Large intestine (tissue), 3 donors: Measurements from ENCODE around the gene ACTR6. TPM values are rescaled to one million over a fixed set of nuclear protein-coding genes. Genes with fewer than 3 reads are reported as not detected.
A peak's percentile ranks its signal among the peaks of the same experiment; 100 is the strongest.

Source experiments
- DNase-seq, 2 donors: peaks; one replicate each; pipeline versions ENCODE4 v3.0.0 to v3.0.0-alpha.2; 2013
- H3K27ac ChIP-seq: one replicate; pipeline ENCODE4 v1.5.1; 2013; ENCODE audit warnings: low read length
- H3K27me3 ChIP-seq: 2 replicates; pipeline ENCODE4 v1.6.1; 2013; ENCODE audit warnings: low read length; ENCODE audit not compliant: control insufficient read depth, insufficient read depth
- H3K36me3 ChIP-seq: 2 replicates; pipeline ENCODE4 v1.6.1; 2013; ENCODE audit warnings: low read length; ENCODE audit not compliant: control insufficient read depth, insufficient read depth
- H3K4me1 ChIP-seq: one replicate; pipeline ENCODE4 v1.6.1; 2013; ENCODE audit warnings: low read length; ENCODE audit not compliant: control insufficient read depth, insufficient read depth
- H3K4me3 ChIP-seq: one replicate; pipeline ENCODE4 v1.5.1; 2013; ENCODE audit warnings: low read length
- H3K9me3 ChIP-seq: one replicate; pipeline ENCODE4 v1.6.1; 2013; ENCODE audit warnings: mild to moderate bottlenecking, low read depth, low read length, moderate library complexity; ENCODE audit not compliant: control insufficient read depth
- WGBS: methylation state at CpG from one replicate; pipeline ENCODE4 v1.1.5; 2013; ENCODE audit warnings: low lambda C conversion rate; ENCODE audit not compliant: insufficient coverage; 5-methylcytosine and 5-hydroxymethylcytosine counted together
- polyA plus RNA-seq: library from polyadenylated mRNA; unstranded; fragments of 120-200 nt; gene quantifications from one replicate; pipeline ENCODE4 v1.2.1, GENCODE V29; 2013

Gene ACTR6
- polyA plus RNA-seq, 1 donor = 27.9 TPM

DNA sequence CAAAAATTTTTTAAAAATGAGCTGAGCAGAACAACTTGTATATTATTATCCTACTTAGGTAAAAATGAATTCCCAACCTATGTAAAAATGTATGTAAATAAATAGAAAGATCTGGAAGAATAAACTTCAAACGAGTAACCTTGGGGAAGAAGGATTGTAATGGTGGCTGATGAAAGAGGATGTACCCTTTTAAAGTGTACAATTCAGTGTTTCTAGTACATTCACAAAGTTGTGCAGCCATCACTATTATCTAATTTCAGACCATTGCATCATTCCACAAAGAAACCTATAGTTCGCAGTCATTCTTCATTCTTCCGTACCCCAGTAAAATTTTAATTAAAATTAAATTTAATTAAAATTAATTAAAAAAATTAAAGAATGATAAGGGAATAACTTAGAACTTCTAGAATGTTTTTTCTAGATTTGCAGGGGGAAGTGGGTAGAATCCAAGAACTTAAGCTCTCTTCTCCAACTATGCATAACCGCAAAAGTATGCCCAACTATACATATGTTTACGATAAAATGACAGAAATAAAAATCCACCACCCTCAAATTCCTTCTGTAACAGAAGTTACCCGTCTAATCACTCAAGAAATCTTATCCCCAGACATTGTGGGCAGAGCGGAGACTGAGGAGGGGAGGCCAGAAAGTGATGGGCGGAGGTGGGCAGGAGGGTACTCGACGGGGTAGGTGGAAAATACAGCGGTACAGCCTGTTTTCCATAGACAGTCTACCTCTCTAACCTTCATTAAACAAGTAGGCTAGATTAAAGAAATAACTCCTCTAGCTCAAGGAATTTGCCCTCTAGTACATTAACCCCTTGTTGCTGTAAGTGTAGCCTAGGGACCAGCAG lies 65.3 kb downstream of the ACTR6 start:
- WGBS = 100% methylated on average over 3 of the region's 11 CpGs
- Histone ChIP-seq H3K4me3 (peak overlapping the region; percentile 88), H3K36me3 (no peaks in the 10 kb centered on the region), H3K27me3 (no peaks in the 10 kb centered on the region), H3K27ac (peak overlapping the region; percentile 91), H3K4me1 (no peaks in the 10 kb centered on the region), H3K9me3 (no peaks in the 10 kb centered on the region)
- no peak for DNase-seq

DNA sequence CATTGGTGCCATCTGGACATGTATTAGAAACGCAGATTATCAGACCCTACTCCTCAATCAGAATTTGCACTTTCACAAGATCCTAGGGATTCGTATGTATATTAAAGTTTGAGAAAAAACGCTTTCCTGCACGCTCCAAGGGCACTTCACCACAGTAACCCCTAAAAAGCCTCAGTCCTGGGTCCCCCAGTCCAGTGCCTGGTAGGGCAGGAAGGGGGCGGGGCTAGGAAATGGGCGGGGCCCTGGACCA lies 65.9 kb downstream of the ACTR6 start:
- Histone ChIP-seq H3K27ac (peak overlapping the region; percentile 91), H3K4me1 (no peaks in the 10 kb centered on the region), H3K4me3 (peak overlapping the region; percentile 88), H3K36me3 (no peaks in the 10 kb centered on the region), H3K27me3 (no peaks in the 10 kb centered on the region), H3K9me3 (no peaks in the 10 kb centered on the region)
- no CpG with 5 or more reads among the region's 6 CpGs for WGBS
- DNase-seq = no peak

DNA sequence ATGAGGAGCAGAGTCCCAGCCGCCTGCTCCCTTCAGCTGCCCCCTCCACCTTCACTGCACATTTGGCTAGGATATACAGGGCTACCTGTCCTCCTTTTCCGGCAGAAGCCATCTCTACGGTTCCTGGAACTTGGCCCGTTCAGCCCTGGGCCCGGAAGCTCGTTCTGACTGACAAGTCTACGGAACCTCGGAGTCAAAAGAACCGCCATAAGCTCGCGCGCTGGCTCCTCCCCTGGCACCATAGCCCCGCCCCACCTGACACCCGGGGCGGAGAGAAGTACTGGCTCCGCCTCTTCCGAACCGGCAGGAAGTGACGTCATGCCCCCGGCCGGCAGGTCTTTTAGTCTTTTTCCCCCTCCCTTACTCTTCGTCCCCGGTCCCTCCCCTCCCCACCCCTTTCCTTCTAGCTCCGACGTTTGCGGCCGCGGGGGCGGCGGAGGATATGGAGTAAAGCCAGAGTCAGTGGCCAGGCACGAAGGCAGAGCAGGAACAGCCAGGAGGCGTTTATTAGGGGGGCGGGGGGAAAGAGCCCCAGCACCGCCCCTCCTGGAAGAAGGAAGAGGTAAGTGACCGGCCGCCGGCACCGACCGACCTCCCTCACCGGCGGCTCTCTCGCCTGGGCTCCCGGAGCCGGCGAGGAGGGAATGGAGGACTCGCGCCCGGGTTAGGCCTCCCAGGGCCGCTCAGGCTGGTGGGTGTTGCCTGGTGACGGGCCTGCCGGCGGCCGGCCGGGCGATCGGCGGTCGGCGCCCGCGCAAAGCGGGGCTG lies 66.4 kb downstream of the ACTR6 start, which contains the start of the genes DEPDC4 and SCYL2:
TSS of gene DEPDC4 (minus strand) at position 245 of the 768 bp plus-strand sequence. CDS start at position 242, 3 bp downstream.
TSS of gene SCYL2 (plus strand) at position 343 of the 768 bp plus-strand sequence. CDS start 15,794 bp downstream, outside the sequence.
- peak; percentile 97 for DNase-seq
- Histone ChIP-seq H3K27me3 (no peaks in the 10 kb centered on the region), H3K9me3 (no peaks in the 10 kb centered on the region), H3K36me3 (no peaks in the 10 kb centered on the region), H3K4me1 (no peaks in the 10 kb centered on the region), H3K4me3 (peak within 1 kb of the TSS; percentile 88), H3K27ac (peak within 1 kb of the TSS; percentile 91)
- WGBS = no CpG with 5 or more reads among the region's 62 CpGs

DNA sequence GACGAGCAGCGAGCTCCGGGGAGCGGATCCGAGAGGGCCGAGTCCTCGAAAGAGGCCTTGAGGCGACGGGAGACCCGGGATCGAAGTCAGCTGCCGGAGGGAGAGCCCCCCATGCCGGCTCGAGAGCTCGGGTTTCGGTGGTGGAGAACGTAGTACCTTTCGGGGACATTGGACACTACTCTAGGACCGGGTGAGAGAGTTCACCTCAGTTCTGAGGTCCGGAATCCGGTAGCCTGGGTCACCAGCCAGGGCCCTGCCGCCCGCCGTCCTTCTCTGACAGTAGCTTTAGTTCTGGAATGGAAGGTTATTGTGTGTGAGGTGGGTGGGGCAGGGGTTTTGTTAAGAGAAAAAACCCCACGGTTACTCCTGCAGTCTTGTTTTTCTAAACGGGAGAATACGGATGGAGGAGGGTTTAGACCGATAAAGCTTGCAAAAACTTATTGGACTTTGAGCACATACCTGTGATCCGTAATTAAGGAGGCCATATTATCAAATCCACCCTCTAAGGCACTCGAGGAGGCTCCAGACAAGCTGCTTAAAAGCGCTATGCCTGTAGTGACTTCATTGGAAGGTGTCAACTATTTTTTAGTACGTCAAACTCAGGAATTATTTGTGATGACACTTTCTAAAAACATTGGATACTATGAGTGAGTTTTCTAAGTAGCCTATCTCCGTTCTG lies 67.1 kb downstream of the ACTR6 start:
- H3K4me3 ChIP-seq = peak overlapping the region; percentile 88
- no peaks in the 10 kb centered on the region for H3K9me3 ChIP-seq
- peak overlapping the region; percentile 91 for H3K27ac ChIP-seq
- peak in 1 of 2 donors; percentile 70 for DNase-seq
- H3K36me3 ChIP-seq = no peaks in the 10 kb centered on the region
- no peaks in the 10 kb centered on the region for H3K27me3 ChIP-seq
- WGBS = no CpG with 5 or more reads among the region's 33 CpGs
- H3K4me1 ChIP-seq = no peaks in the 10 kb centered on the region

DNA sequence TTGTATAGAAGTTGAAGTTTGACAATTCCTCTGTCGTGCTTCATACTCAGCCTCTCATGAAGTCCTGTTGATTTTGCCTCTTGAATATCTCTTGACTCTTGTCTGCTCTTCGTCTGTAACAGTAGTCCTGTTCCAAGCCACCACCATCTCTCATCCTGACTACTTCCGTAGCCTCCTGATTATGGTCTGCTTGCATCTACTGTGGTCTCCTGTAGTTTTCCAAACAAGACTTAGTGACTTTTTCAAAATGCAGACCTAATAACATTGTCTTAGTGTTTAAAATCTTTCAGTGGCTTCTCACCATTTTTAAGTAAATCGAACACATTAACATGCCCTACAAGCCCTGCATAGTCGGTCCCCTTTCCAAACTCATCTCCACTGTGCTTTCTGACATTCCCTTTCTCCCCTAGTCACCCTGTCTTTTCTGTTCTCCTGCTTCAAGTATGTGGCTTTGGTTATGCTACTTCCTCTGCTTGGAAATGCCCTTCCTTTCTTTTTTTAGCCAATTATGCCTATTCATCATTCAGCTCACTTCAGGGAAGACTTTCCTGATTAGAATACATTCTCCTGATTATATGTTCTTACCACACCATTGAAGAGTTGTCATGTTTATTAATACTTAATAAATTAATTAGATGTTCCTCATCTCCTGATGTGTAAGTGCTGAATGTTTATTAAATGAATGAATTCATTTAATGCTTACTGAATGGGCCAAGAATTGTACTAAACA lies 68.4 kb downstream of the ACTR6 start:
- H3K4me1 ChIP-seq = no peaks in the 10 kb centered on the region
- WGBS = 83% methylated on average over 1 of the region's 5 CpGs

DNA sequence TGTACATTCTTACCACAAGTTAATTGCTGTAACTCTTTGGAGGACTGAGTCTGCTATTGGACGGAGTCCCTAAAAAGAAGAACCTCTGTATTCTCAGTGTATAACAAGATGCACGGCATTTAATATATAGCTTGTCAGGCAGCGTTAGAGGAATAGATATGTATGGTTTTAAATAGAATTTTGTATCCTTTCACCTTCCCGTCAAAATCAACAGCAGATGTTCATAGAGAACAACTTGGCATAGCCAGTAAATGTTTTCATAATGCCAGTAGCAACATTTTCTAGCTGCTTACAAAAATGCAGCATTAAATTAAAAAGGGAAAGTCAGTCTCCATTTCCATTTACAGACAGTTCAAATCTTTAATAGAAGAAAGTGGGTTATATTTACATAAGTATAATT lies 73.2 kb downstream of the ACTR6 start:
- no peak for DNase-seq
- Histone ChIP-seq H3K9me3 (no peaks in the 10 kb centered on the region), H3K27ac (no peak overlapping the region), H3K4me3 (no peak overlapping the region), H3K27me3 (no peaks in the 10 kb centered on the region), H3K4me1 (no peaks in the 10 kb centered on the region), H3K36me3 (no peaks in the 10 kb centered on the region)
- no CpG with 5 or more reads among the region's 4 CpGs for WGBS

More for the DNA sequence above, 68.4 kb downstream of the ACTR6 start:
- H3K4me3 ChIP-seq = peak overlapping the region; percentile 88
- peak in 1 of 2 donors; percentile 23 for DNase-seq
- H3K9me3 ChIP-seq = no peaks in the 10 kb centered on the region
- no peaks in the 10 kb centered on the region for H3K36me3 ChIP-seq
- H3K27ac ChIP-seq = peak overlapping the region; percentile 91
- no peaks in the 10 kb centered on the region for H3K27me3 ChIP-seq

Other genes starting within 250 kb of the ACTR6 start
- 2.4 TPM for gene ANKS1B, start 215.9 kb upstream of the ACTR6 start, polyA plus RNA-seq
- 19.2 TPM for gene BLTP3B, start 57.9 kb upstream of the ACTR6 start, polyA plus RNA-seq
- gene DEPDC4, start 66.3 kb downstream of the ACTR6 start, polyA plus RNA-seq = 5.5 TPM
- 52.9 TPM for gene SCYL2, start 66.4 kb downstream of the ACTR6 start, polyA plus RNA-seq
- 1.5 TPM for gene SLC17A8, start 156.3 kb downstream of the ACTR6 start, polyA plus RNA-seq